ENCODE results near the gene STK40.
A peak's percentile ranks its signal among the peaks of the same experiment; 100 is the strongest.

STK40 gene

DNA sequence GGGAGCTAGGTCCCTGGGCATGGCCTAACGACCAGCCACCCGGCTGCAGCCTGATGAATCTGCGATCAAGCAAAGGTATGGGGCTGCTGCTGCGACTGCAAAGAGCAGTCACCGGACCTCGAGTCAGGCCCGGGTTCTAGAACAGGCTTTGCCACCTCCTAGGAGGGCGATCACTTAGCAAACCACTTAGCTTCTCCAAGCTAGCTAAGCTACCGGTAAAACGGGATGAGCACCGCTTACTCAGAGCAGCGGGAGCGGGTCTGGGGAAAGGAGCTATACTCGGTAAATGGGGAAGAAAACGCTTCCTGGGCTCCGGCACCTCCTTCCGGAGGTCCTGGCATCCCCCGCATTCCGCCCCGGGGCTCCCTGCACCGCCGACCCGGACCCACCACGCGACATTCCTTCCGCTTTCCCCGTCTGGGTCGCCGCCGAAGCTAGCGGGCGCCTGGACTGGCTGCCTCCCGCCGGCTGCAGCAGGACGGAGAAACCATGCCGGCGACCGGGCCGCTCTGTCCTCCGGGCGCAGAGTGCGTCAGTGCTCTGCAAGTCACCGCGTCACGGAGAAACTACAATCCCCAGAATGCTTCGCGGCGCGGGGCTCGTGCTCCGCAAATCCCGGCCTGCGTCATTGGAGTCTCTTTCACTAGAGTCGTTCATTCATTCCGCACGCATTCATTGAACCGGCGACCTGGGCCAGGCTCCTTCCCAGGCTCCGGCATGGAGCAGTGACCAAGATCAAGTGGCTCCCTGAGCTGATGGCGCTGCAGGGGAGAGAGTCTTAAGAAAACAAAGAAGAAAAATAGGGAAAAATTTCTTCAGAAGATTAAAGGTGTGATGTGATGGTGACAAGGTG is 11.9 kb upstream of the STK40 start, which contains the start of gene LSM10:
TSS of gene LSM10 (minus strand) at position 531 of the 853 bp plus-strand sequence. CDS start 3,779 bp downstream, outside the sequence.
- DNase-seq = peak; percentile 96

DNA sequence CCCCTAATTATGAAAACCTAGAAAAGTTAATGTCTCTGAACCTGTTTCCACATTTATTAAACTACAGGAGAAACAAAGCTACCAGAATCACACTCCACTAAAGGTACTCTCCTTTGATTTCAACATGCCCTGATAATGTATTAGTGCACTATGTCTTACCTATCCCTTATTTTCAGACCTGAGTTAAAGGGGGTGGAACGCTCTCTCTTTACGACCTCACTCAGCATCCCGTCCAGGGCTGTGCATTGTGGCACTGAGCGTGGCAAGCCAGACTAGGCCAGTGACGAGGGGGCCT is 11.3 kb upstream of the STK40 start:
- DNase-seq = no peak

DNA sequence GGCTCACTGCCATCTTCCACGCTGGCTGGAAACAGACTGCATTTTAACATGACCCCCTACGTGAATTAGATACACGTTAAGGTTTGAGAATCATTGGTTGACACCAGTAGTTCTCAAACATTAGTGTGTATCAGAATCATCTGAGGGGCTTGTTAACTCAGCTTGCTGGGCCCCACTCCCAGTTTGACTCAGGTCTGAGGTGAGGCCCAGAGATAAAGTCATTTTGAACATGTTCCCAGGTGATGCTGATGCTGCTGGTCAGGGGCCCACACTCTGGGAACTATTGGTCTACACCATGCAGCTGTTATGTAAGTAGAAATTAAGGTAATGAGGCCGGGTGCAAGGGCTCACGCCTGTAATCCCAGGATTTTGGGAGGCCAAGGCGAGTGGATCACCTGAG is 10.6 kb upstream of the STK40 start:
- DNase-seq = no peak

- no peak for DNase-seq
Measured at GRCh38 chr1:36393686-36394085, 8.0 kb upstream of the STK40 start.

- no peak for DNase-seq
Measured at GRCh38 chr1:36392836-36393235, 7.1 kb upstream of the STK40 start.

DNA sequence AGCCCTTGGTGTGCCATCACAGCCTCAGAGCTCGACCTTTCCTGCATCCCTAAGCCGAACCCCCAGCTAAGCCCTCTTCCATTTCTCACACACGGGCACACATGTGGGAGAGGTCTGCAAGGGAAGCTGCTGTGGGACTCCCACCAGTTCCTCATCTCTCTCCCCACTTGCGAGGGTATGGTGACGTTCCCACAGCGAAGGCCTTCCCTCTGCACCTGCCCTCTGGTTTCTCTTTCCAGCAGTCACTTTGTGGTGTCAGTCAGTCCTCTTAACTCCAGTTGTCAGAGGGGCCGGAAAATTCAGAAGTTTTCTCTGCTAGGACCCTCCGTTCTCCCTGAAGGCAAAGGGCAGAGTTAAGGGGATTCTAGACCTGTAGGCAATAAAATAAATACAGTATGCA is 5.5 kb upstream of the STK40 start:
- no peak for DNase-seq

GRCh38 chr1:36390411-36390810 is 4.7 kb upstream of the STK40 start:
- DNase-seq = no peak

DNA sequence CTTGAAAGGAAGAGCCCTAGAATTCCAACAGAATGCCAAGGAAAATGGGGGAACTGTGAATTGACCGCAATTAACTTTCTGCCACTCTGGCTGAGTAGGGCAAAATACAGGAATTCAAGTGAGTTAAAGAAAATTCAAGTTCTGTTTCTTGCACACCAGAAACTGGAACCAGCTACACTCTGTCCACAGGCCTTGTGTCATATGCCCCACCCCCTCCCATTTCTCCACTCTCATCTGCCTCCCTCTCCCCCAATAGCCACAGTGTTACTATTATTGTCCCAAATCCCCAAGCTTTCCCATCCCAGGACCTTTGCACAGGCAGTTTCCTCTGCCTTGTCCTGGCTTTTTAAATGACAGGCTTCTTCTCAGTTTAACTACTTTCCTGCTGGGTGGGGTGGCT is 4.3 kb upstream of the STK40 start:
- DNase-seq = no peak

- no peak for DNase-seq
Measured at GRCh38 chr1:36389261-36389660, 3.5 kb upstream of the STK40 start.

DNA sequence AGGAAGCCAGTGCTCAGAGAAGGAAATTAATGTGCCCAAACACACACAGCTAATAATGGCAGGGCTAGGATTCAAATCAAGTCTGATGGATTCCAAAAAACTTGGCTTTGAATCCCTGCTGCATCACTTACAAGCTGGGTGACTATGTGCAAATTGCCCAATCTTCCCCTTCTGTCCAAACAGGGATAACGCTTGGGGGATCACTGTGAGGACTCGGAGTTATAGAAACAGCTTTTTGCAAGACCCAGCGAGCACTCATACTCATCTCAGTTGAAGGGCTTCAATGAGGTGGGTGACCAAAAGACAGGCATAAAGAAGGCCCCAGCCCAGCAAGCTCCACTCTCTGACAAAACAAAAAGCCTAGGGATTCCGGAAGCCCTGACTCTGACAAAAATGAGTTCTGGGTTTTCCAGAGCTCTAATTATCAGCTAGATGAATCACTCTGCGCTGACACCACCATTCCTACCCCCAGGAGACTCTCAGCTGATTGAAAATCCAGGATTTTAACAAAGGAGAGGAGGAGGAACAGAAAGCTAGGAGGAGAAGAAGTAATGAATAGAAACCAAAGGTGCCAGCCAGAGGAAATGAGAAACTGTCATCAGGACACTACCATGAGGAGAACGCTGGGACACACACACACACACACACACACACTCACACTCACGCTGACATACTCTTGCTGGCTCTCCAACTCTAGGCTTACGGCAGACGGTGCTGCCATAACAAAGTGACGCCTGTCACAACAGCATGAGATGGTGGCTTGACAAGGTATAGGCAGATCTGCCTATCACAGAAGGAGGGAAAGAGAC is 1.6 kb upstream of the STK40 start:
- no peak for DNase-seq

GRCh38 chr1:36386265-36387140 is 779 bp upstream of the STK40 start:
- peak; percentile 95 for DNase-seq

DNA sequence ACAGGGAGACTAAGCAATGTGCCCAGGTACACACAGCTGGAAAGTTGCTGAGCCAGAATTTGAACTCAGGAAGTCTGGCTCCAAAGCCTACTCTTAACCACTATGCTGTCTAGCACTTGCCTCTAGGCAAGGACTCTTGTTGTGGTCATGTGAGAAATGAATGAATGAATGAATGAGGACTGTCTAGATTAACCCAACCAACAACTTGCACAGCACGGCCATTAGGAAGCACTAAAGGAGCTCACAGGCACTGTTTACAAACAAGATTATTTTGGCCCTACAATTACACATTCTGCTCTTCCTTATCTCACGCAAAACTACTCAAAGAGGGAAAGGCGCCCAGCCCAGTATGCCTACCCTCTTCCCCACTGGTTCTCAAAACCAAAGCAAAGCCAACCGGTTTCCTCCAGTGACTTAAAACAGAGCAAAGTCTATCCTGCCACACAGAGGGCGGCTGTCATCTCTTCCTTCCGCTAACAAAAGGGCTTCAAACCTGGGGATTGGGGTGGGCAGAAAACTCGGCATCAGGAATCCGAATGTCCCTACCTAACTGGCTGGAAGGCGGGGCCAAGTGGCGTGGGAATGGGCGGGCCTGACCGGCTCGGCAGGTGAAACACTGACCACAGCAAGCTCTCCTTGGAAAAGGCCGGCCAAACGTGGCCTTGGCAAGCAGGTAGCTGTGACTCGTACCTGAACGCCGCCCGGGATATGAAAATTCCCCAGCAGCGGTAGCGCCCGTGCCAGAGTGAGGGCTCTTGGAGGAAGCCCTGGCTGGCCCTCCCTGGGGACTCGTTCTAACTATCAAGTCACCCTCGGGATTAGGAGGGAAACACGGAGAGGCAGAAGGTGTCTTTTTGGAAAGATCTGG is 948 bp downstream of the STK40 start:
- peak; percentile 81 for DNase-seq

GRCh38 chr1:36383240-36383639 is 2.5 kb downstream of the STK40 start:
- DNase-seq = no peak

DNA sequence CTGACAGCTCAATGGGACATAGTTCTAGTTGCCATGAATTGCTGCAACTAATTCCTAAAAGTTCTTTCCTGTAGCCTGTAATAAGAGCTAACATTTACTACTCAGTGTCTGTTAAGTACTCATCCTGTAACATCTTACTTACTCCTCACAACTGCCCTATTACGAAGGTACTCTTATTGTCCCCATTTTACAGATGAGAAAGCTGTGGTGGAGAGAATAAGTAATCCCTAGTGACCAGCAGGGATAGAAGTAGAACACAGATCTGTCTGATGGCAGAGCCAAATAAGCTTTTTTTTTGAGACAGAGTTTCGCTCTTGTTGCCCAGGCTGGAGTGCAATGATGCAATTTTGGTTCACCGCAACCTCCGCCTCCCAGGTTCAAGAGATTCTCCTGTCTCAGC is 3.1 kb downstream of the STK40 start:
- no peak for DNase-seq

GRCh38 chr1:36382231-36382630 is 3.5 kb downstream of the STK40 start:
- DNase-seq = no peak

DNA sequence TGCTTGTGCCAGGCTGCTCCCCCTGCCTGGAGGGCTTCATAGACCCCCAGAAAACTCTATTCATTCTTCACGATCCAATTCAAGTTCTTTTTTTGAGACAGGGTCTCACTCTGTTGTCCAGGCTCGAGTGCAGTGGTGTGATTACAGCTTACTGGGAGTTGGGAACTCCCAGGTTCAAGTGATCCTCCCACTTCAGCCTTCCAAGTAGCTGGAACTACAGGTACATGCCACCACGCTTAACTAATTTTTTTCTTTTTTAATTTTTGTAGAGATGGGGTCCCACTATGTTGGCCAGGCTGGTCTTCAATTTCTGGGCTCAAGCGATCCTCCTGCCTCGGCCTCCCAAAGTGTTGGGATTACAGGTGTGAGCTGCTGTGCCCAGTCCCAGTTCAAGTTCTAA is 4.3 kb downstream of the STK40 start:
- DNase-seq = no peak

- DNase-seq = no peak
Measured at GRCh38 chr1:36380782-36381181, 4.9 kb downstream of the STK40 start.

GRCh38 chr1:36380143-36380619 is 5.5 kb downstream of the STK40 start:
- no peak for DNase-seq

DNA sequence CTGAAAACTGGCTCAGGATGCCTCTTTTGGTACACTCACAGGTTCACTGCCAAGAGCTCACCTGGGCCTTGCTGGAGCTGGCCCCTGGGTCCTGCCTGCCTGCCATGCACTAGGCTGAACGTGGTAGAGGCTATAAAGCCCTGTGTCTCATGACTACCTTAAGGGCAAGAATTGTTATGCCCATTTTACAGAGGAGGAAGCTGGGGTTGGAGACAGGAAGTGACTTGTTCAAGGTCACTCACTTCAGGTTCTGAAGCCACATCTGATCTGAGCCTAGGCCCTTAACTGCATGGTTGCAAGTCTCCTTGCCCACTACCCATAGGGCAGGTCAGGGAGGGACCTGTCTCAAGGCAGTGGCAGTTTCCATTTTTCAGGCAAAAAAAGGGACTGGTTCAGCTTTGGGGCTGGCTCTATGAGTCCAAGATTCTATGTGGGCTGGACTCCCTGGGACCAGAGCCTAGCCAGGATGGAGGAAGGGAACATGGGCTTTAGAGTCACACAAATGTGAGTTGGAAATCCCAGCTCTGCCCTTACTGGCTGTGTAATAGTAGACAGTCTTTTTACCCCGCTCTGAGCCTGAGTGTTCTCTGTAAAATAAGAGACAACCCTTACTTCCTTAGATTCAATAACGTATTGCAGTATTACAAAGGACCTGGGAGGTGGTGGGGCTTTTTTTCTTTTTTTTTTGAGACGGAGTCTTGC is 7.8 kb downstream of the STK40 start:
- no peak for DNase-seq

GRCh38 chr1:36372617-36373016 is 13.1 kb downstream of the STK40 start:
- no peak for DNase-seq

DNA sequence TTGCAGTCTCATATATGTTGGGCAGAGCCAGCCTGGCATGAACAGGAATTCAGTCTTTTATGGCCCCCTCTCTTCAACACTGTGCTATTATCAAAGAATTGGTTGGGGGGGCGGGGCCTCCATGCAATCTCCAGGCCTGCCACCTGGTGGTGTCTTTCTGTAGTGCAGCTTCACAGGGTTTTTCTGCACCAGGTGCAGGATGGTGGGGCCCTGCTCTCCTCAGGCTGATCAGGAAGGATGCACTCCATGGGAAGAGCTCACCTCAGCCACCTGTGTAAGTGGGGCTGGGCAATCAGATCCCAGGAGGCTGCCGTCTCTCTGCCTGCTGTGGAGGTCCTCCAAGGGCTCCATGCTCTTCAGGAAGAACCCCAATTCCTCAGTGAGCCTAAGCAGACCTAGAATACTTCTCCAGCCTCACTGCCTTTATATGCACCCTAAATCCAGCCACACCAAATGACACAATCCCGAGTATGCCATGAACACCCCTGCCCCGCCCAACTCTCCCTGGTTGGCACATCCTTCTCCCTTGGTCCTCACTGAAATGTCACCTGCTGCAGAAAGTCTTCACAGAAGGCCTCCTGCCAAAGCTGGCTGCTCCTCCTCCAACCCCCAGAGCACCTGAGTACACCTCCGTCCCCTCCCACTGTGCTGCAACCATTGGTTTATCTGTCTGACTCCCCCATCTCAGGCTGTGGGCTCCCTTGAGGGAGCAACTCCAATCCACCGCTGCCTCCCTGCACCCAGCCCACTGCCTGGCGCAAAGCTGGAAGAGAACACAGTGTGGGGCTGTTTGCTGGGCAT is 16.5 kb downstream of the STK40 start:
- peak; percentile 94 for DNase-seq

All from activated effector memory CD4-positive, alpha-beta T cell treated with anti-CD3 and anti-CD28 coated beads, Interleukin-2, amount 50 U/mL, for 16 hours (primary cell).